NCI-H1417 treated with DMSO at 0.1 percent for 48 hours (cell line): ENCODE results near the gene NRP2.
A peak's percentile ranks its signal among the peaks of the same experiment; 100 is the strongest.

Experiments used
- DNase-seq: peaks from one replicate; lab custom pipeline; 2025; lab: John Stamatoyannopoulos, UW

The NRP2 gene

GRCh38 chr2:205757271-205757670 is 75.0 kb downstream of the NRP2 start:
- no peak for DNase-seq

GRCh38 chr2:205758051-205758450 is 75.8 kb downstream of the NRP2 start:
- no peak for DNase-seq

GRCh38 chr2:205758500-205758899 is 76.2 kb downstream of the NRP2 start:
- no peak for DNase-seq

- DNase-seq: no peak
These were observed 77.0 kb downstream of the NRP2 start for GRCh38 chr2:205759257-205759656.

GRCh38 chr2:205759732-205760131 is 77.4 kb downstream of the NRP2 start:
- DNase-seq: no peak

GRCh38 chr2:205760157-205760556 is 77.9 kb downstream of the NRP2 start:
- no peak for DNase-seq

- DNase-seq: no peak
These were observed 79.1 kb downstream of the NRP2 start for GRCh38 chr2:205761421-205761820.

- no peak for DNase-seq
These were observed 80.6 kb downstream of the NRP2 start for GRCh38 chr2:205762881-205763280.

GRCh38 chr2:205763708-205764211 is 81.5 kb downstream of the NRP2 start:
- no peak for DNase-seq

GRCh38 chr2:205764270-205764746 is 82.0 kb downstream of the NRP2 start:
- DNase-seq: no peak

GRCh38 chr2:205765151-205765550 is 82.8 kb downstream of the NRP2 start:
- DNase-seq: no peak

- no peak for DNase-seq
These were observed 84.6 kb downstream of the NRP2 start for GRCh38 chr2:205766779-205767359.

- DNase-seq: no peak
These were observed 85.3 kb downstream of the NRP2 start for GRCh38 chr2:205767617-205768016.

GRCh38 chr2:205768341-205768740 is 86.0 kb downstream of the NRP2 start:
- DNase-seq: no peak

GRCh38 chr2:205768815-205769494 is 86.7 kb downstream of the NRP2 start:
- no peak for DNase-seq

GRCh38 chr2:205769495-205769850 is 87.2 kb downstream of the NRP2 start:
- DNase-seq: no peak

GRCh38 chr2:205769879-205770278 is 87.6 kb downstream of the NRP2 start:
- DNase-seq: peak; percentile 34

GRCh38 chr2:205770577-205770976 is 88.3 kb downstream of the NRP2 start:
- DNase-seq: no peak

GRCh38 chr2:205771031-205771430 is 88.7 kb downstream of the NRP2 start:
- DNase-seq: no peak

GRCh38 chr2:205771666-205772065 is 89.4 kb downstream of the NRP2 start:
- DNase-seq: no peak

GRCh38 chr2:205772983-205773382 is 90.7 kb downstream of the NRP2 start:
- DNase-seq: no peak

- no peak for DNase-seq
These were observed 91.7 kb downstream of the NRP2 start for GRCh38 chr2:205773989-205774388.

GRCh38 chr2:205775097-205775877 is 93.0 kb downstream of the NRP2 start:
- DNase-seq: peak; percentile 75
